ENCODE data around the gene ALDH8A1.

GRCh38 chr6:134925800-134926199 lies 24.1 kb downstream of the ALDH8A1 start:
- TF ChIP-seq FOSL2 (IDR thresholded peaks at IDR 0.05; ENCODE audit: borderline replicate concordance, low read depth) (no peak), EZH2phosphoT487 (IDR thresholded peaks at IDR 0.05; ENCODE audit: borderline replicate concordance, low read depth) (no peak), RFX5 (IDR thresholded peaks at IDR 0.05; ENCODE audit: low read length) (no peak), CTCF (IDR thresholded peaks at IDR 0.05) (no peak), MXI1 (IDR thresholded peaks at IDR 0.05; ENCODE audit: low read depth, low read length) (no peak), GABPA (IDR thresholded peaks at IDR 0.05; ENCODE audit: low read depth) (no peak), POLR2AphosphoS5 (IDR thresholded peaks at IDR 0.05; ENCODE audit: low read depth, low read length) (no peak)
